BJ (cell line): ENCODE results near the gene PAXIP1. TPM values are rescaled to one million over a fixed set of nuclear protein-coding genes. Genes with fewer than 3 reads are reported as not detected.
"Not testable (repeated sequence)": the region's sequence is repeated elsewhere in the genome, so short reads cannot be mapped to it uniquely, and the experiment has no call there.

ENCODE experiments used
- CTCF ChIA-PET: fragments of 350-600 bp; formaldehyde crosslinking; extraction: SDS; loops from one replicate; lab custom pipeline; 2021; ENCODE audit warnings: antibody characterized with exemption, inconsistent platforms; lab: Yijun Ruan, JAX
- POLR2A ChIA-PET: fragments of 300-600 bp; sonication (Branson Sonifier 250); formaldehyde crosslinking; extraction: SDS; loops from one replicate; lab custom pipeline; 2021; ENCODE audit warnings: antibody characterized with exemption; lab: Charles Lee
- DNase-seq: peaks from one replicate; pipeline ENCODE4 v3.0.0-alpha.2; 2011; ENCODE audit warnings: low read depth
- H3K27me3 ChIP-seq: 2 replicates; pipeline ENCODE4 v1.6.0; 2011; ENCODE audit warnings: low read length; ENCODE audit not compliant: control insufficient read depth, insufficient read depth
- H3K36me3 ChIP-seq: 2 replicates; pipeline ENCODE4 v1.5.1; 2011; ENCODE audit warnings: low read length; ENCODE audit not compliant: control insufficient read depth, insufficient read depth
- H3K4me3 ChIP-seq: 2 replicates; pipeline ENCODE4 v1.5.1; 2011; ENCODE audit warnings: low read depth, mild to moderate bottlenecking, control low read depth, low read length
- polyA plus RNA-seq: library from polyadenylated mRNA; depleted of rRNA; stranded (reverse); fragments of >200 nt; gene quantifications from 2 replicates; pipeline ENCODE4 v1.2.3, GENCODE V29; 2011
- TF ChIP-seq, protein P1 (sequence below): IDR thresholded peaks from 2 replicates; pipeline ENCODE4 v1.5.1; 2011; ENCODE audit warnings: low read depth, mild to moderate bottlenecking, control low read depth, inconsistent platforms, low read length, moderate library complexity; ENCODE audit not compliant: insufficient read depth

Gene PAXIP1
- polyA plus RNA-seq, 1 experiment, result 4.6 TPM

DNA sequence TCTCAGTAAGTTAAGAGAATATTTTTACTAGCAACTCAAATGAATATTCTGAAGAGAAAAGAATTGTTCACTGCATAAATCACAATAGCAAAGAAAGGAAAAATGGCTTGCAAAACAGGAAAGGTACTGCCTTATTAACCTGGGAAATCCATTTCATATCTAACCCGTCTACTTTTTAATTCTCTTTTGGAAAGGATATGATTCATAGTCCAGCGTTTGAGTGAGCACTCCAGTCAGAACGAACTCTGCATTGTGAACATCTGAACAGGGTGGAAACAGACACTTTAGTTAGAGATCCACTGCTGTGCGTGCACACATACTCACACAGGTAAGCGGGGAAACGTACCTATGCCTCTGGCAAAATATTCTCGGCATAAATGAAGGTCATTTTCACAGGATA lies 56.8 kb downstream of the PAXIP1 start:
- DNase-seq, result no peak
- no peaks in the 10 kb centered on the region for H3K27me3 ChIP-seq
- ChIA-PET CTCF (interaction anchor here (1.3 kb wide), 1 partner anchor 18 kb away, joined by 6 read pairs; no protein-coding TSS in a partner anchor), POLR2A (no interaction called here)
- TF ChIP-seq, protein P1, sequence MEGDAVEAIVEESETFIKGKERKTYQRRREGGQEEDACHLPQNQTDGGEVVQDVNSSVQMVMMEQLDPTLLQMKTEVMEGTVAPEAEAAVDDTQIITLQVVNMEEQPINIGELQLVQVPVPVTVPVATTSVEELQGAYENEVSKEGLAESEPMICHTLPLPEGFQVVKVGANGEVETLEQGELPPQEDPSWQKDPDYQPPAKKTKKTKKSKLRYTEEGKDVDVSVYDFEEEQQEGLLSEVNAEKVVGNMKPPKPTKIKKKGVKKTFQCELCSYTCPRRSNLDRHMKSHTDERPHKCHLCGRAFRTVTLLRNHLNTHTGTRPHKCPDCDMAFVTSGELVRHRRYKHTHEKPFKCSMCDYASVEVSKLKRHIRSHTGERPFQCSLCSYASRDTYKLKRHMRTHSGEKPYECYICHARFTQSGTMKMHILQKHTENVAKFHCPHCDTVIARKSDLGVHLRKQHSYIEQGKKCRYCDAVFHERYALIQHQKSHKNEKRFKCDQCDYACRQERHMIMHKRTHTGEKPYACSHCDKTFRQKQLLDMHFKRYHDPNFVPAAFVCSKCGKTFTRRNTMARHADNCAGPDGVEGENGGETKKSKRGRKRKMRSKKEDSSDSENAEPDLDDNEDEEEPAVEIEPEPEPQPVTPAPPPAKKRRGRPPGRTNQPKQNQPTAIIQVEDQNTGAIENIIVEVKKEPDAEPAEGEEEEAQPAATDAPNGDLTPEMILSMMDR, result no peak
- no peak overlapping the region for H3K4me3 ChIP-seq
- peaks cover 13% of the 10 kb centered on the region for H3K36me3 ChIP-seq

DNA sequence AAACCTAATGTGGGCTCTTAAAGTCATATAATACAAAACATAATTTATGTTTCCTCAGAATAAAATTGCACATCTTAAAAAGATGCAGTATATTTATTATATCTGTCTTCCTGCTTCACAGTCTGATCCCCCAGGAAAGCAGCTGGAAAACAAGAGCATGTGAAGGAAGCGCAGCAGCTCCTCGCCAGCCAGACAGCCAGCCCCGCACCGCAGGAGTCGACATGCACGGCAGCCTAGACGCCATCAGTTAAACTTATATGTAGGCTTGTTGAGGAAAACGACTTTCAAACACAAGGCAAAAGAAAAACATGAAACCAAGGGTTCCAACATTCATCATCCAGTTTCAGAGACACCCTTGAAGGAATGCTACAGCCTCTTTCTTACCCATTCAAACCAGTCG lies 59.0 kb downstream of the PAXIP1 start:
- Histone ChIP-seq H3K4me3 (no peak overlapping the region), H3K27me3 (no peaks in the 10 kb centered on the region), H3K36me3 (peaks cover 10% of the 10 kb centered on the region)
- TF ChIP-seq, protein P1, result no peak
- DNase-seq, result no peak
- ChIA-PET POLR2A (no interaction called here), CTCF (interaction anchor here (1.4 to 5.6 kb wide), 3 partner anchors 9 to 36 kb away, joined by 4 to 31 read pairs (median 5); no protein-coding TSS in a partner anchor)

DNA sequence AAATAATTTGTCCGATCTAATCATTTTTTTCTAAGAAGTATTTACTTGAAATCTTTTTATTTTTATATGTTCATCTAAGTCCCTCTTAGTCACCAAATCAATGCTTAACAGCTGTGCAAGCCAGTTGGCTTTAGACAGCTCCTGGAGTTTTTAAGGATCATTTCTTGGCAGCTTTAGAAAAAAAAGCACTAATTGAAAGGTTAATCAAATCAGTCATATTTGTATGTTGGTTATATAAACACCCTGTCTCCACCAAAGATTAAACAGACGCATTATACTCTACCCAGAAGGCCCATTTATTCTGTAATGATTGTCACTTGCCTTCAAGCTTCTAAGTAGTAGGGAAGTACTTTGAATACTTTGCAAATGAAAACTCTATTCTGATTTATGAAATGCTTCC lies 60.2 kb downstream of the PAXIP1 start:
- POLR2A ChIA-PET, result no interaction called here
- no peak overlapping the region for H3K4me3 ChIP-seq
- TF ChIP-seq, protein P1, result no peak
- CTCF ChIA-PET, result interaction anchor here (1.0 to 5.6 kb wide), 4 partner anchors 10 to 54 kb away, joined by 5 to 31 read pairs (median 11); no protein-coding TSS in a partner anchor
- H3K36me3 ChIP-seq, result peaks cover 9% of the 10 kb centered on the region
- H3K27me3 ChIP-seq, result no peaks in the 10 kb centered on the region
- DNase-seq, result no peak

DNA sequence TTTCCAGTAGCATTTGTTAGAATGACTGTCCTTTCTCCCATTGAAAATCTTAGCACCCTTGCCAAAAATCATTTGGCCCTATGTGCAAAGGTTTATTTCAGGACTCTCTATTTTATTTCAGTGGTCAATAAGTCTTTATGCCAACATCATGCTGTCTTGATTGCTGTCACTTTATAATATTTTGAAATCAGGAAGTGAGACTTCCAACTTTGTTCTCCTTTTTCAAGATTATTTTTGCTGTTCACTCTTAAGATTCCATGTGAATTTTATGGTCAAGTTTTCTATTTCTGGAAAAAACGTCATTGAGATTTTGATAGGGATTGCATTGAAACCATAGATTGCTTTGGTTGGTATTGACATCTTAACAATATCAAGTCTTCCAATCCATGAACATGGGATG lies 65.1 kb downstream of the PAXIP1 start:
- TF ChIP-seq, protein P1, result no peak
- no peak for DNase-seq
- ChIA-PET POLR2A (no interaction called here), CTCF (interaction anchor here (1.5 to 2.4 kb wide), 3 partner anchors 9 to 24 kb away, joined by 5 to 6 read pairs (median 6); no protein-coding TSS in a partner anchor)
- Histone ChIP-seq H3K4me3 (no peak overlapping the region), H3K36me3 (no peaks in the 10 kb centered on the region), H3K27me3 (no peaks in the 10 kb centered on the region)

DNA sequence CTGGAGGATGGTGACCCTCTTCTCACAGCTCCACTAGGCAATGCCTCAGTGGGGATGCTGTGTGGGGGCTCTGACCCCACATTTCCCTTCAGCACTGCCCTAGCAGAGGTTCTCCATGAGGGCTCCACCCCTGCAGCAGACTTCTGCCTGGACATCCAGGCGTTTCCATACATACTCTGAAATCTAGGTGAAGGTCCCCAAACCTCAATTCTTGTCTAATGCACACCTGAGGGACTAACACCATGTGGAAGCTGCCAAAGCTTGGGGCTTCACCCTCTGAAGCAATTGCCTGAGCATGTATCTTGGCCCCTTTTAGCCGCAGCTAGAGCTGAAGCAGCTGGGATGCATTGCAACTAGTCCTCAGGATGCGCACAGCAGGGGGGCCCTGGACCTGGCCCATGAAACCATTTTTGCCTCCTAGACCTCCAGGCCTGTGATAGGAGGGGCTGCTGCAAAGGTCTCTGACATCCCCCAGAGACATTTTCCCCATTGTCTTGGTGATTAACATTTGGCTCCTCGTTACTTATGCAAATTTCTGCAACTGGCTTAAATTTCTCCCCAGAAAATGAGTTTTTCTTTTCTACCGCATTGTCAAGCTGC lies 68.5 kb downstream of the PAXIP1 start:
- CTCF ChIA-PET, H3K27me3 ChIP-seq, H3K4me3 ChIP-seq, POLR2A ChIA-PET, H3K36me3 ChIP-seq, DNase-seq: not testable (repeated sequence)

DNA sequence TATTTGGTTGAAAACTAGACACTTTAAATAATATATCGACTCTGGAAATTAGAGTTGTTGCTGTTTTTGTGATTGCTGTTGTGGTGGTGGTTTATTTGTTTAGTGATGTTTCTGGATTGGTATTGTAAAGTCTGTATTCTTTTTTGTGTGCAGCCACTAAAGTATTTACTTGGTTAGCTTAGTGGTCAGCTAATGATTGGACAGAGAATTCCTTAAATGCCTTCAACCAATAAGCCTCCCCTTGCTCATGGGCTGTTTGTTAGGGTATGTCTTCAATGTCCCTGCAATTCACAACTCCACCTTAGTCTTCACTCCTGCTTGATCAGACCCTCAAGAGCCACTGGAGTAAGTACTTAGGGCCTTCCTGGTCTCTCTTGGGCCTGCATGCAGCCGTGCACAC lies 71.0 kb downstream of the PAXIP1 start:
- Histone ChIP-seq H3K27me3 (no peaks in the 10 kb centered on the region), H3K4me3 (no peak overlapping the region), H3K36me3 (no peaks in the 10 kb centered on the region; the same call in 1 of the 2 replicates)
- DNase-seq, result no peak
- TF ChIP-seq, protein P1, result no peak
- CTCF ChIA-PET, result interaction anchor here (2.1 kb wide), 1 partner anchor 18 kb away, joined by 6 read pairs; no protein-coding TSS in a partner anchor
- POLR2A ChIA-PET, result no interaction called here
